Stimulated activated CD4-positive, alpha-beta T cell treated with anti-CD3 and anti-CD28 coated beads, Interleukin-4, amount 100 ng/mL, for 4 hours (primary cell): ENCODE measurements around the gene SKP1.

ENCODE experiments used
- DNase-seq, 2 experiments: peaks; one replicate each; pipeline ENCODE4 v3.0.0-alpha.2; 2020

Gene SKP1

DNA sequence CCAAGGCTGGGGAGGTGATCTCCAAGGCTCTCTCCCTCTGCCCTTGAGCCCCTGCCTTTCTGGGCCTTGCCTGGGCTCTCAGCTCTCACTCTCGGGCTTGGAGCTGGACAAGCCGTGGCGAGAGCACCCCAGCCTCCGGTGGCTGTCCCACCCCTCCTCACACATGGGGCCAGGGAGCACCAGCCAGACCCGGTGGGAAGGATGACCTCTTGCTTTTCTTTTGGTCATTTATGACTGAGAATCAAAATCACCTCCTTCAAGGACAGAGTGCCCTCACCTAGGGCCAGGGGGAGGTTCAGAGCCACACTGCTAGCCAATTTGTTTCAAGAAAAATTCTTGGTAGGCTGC is 48.1 kb downstream of the SKP1 start:
- DNase-seq: no peak

DNA sequence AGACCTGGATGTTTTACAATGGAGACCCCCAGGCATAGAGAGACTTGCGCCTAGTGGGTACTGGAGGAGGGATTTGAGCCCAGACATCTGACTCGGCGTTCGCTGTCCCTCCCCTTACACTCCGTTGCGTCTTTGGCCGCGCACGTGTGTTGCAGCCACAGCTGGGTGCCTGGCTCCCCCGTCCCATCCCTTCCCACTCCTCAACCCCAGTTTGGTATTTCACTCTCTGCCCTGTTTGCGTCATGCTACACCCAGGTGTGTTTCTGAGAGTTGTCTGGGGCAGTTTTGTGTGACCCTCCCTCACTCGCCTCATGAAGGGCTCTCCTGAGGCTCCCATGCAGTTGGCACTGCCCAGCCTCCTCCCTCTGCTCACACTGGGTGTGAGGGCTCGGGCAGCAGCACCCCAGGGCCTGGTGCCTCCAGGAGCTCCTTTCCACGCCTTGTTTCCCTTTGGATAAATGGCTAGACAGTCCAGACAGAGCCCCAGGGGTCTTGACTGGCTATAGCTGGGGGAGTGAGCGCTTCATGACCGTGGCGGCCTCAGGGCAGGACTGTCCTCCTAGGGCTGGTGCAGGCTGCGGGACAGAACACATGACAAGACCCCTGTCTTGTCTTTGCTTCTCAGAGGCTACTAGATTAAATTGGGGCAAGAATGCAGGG is 48.6 kb downstream of the SKP1 start:
- DNase-seq: no peak

DNA sequence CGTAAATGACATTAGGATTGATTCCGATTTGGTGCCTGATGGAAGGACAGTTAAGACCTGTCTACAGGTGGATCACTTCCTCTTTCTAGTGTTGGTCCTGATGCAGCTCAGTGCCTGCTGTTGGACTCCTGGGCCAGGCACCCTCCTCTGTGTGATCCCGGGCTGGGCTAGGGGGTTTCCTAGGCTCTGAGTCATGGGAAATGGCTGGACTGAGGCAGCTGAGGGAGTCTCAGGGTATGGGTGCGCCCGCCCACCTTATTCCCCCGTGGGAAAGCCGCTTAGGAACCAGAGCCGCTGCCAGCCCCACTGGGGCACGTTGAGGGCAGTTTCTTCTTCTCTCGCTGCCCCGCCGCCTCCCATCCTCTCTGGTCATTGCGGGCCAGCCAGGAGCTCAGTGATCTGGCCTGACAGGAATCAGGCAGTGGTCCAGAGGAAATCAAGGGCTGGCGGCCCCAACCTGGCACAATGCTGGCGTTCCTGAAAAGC is 49.3 kb downstream of the SKP1 start:
- DNase-seq: peak in 1 of 2 experiments; percentile 66

DNA sequence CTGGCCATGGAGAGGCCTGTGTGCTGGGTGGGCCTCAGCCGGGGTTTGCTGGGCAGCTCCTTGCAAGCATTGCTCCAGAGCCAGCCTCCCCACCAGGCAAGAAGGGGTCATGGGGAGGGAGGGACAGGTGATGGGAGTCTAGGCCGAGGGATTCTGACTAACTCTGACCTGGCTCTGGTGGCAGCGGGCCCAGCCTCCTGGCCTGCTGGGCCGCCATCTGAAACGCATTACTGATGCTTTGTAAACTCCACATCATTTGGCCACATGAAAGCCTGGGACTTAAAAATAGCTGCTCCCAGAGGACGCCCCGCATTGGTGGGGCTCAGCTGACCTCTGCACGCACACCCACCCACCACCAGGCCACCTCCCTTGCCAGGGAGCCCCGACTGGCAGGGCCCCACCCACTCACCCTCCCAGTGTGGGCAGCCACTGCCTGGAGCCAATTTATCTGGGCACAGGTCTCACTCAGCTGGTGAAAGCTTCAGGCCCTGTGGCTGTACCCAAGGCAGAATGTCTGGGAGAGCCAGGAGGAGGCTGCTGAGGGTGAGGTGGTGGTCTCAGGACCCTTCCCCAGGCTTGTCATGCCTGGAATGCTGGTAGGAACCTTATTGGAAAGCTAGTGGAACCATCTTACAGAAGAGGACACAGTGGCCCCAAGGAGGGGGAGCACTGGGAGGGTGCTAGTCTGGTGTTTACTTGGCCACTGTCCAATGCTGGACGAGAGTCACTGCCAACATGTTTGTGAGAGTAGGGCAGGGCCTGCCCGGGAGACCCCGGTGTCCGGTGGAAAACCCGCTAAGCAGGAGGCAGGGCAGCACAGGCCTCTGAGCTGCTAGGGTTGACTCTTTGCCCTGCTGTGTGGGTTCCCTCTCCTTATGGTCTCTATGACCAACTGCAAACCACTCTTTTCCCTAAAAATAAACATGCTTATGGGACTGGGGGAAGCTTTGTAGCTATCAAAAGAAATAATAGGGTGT is 51.4 kb downstream of the SKP1 start:
- no peak for DNase-seq

DNA sequence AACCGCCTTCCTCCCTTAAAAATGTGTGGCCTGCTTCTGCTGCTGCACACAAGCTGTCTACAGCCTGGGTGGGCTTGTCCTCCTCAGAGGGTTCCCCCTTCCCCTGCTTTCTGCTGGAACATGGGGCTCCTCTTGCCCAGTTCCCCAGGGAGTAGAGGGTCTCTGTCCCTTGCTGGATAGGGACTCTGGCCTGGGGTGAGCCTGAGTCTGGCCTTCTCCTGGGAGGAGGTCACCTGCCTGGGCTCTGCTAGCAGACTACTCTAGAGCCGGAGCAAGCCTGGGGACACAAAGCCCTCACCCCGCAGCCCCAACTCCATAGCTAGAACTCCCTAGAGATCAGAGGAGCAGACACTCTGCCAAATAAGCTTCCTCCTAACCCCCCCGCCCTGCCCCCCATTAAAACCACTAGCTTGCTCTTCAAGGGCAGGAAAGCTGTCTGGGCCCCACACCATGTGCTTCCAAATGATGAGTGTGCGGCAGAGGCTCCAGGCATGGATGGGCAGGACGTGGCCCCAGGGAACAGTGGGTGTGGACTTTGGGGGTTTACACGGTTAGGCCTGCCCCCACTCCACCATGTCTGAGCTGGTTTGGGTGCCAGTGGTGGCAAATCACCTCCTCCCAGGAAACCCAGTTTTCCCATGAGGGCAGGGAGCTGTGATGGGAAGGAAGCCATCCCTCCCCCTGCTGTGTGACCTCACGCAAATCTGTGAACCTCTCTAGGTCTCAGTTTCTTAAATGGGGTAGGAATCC is 52.3 kb downstream of the SKP1 start:
- no peak for DNase-seq

DNA sequence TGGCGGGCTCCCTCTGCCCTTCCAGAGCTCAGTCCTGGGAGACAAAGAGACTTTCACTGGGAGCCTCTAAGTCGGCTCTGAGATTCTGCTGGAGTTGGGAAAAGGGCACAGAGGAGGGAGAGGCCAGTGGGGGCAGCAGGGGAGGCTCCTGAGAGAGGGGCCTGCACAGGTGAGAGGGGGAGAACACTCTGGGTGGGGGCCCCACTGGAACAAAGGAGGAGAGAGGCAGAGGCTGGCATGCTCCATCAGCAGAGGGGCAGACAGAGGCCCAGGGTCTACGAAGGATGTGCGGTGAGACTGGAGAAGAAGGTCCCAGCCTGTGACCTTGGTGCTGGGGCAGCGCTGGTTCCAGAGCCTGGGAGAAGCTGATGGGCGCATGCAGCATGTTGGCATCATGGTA is 53.4 kb downstream of the SKP1 start:
- DNase-seq: no peak

DNA sequence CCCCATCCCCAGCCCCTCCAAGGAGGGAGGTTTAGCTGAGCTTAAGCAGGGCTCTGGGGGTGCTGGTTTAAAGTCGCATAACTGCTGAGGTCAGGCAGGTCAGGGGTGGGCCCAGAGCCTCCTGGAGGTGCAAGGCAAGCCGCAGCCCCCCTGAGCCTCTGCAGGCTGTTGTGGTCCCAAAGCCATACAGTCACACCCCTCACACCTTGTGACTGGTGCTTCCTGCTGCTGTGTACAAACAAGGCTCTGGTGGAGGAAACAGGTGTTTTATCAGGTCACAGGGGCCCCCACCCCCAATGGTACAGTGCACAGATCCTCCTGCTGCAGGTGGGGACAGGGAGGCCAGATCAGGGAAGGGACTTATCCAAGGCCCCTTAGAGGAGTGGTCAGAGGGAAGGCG is 54.2 kb downstream of the SKP1 start:
- DNase-seq: no peak

DNA sequence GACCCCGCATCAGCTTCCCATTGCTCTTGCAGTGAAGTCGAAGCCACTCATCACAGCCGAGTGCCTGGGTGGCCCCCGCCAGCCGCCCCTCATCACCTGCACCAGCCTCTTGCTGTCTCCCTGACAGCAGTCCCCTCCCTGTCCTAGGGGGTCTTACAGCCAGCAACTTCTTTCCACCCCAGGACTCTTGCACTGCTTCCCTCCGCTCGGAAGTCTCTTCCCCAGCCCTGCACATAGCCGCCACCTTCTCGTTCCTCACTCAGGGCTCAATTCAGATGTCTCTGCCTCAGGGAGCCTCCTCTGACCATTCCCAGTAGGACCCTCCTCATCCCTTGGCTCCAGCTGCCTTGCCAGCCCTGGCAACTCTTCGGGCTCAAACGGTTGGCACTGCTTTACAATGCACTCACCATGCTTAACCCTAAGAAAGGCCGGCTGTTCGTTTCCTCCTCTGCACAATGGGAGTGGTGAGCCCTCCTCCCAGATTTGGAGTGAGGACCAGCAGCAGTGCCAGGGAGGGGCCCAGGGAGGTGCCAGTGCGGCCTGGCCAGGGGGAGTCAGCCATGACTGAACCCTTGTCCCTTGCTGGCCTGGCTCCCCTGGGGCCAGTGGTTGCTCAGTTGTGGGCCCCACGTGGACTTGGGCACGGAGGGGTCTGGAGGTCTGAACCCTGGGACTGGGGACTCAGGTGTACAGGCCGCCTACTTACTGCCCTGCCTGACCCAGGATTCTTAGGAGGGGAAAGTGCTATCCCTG is 56.2 kb downstream of the SKP1 start:
- no peak for DNase-seq

DNA sequence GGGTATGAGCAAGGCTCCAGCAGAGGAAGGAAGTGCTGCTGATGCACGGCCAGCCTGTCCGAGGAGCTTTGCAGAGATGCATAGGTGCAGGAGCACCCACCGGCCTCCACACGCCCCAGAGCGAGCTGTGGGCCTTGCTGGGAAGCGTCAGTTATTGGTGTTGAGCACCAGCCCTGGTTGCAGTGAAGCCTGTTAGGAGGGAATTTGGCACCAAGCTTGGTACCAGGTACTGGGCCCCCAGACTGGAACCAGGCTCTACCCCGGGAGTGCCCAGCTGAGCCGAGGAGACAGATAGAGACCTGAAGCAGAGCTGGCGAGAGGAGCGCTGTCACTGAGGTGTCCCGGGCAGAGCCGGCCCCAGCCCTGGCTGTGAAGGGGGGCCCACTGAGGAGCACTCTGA is 57.0 kb downstream of the SKP1 start:
- no peak for DNase-seq

DNA sequence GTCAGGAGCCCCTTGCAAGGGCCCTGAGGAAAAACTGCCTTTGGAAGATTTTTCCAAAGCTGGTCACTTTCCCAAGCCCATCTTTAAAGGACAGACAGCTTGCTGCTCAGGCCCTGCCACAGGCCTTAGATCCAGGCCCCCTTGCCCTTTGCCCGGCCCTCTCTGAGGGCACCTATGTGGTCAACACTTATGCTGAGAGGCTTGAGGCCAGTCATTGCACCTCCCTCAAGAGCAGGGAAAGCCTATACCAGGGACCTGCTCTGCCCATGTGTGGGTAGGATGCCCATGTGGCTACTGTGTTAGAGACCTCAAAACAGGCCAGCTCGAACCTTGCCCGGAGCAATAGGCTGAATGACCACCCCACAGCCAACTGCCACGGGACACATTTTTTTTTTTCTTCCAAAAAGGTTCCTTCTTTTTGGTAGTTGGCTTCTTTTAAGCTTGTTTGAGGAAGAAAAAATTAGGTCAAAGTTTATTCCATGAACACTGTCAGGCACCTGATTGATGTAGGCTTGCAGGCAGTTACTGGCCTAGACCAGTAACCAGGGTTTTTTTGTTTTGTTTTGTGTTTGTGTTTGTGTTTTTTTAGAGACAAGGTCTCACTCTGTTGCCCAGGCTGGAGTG is 58.4 kb downstream of the SKP1 start:
- DNase-seq: no peak

DNA sequence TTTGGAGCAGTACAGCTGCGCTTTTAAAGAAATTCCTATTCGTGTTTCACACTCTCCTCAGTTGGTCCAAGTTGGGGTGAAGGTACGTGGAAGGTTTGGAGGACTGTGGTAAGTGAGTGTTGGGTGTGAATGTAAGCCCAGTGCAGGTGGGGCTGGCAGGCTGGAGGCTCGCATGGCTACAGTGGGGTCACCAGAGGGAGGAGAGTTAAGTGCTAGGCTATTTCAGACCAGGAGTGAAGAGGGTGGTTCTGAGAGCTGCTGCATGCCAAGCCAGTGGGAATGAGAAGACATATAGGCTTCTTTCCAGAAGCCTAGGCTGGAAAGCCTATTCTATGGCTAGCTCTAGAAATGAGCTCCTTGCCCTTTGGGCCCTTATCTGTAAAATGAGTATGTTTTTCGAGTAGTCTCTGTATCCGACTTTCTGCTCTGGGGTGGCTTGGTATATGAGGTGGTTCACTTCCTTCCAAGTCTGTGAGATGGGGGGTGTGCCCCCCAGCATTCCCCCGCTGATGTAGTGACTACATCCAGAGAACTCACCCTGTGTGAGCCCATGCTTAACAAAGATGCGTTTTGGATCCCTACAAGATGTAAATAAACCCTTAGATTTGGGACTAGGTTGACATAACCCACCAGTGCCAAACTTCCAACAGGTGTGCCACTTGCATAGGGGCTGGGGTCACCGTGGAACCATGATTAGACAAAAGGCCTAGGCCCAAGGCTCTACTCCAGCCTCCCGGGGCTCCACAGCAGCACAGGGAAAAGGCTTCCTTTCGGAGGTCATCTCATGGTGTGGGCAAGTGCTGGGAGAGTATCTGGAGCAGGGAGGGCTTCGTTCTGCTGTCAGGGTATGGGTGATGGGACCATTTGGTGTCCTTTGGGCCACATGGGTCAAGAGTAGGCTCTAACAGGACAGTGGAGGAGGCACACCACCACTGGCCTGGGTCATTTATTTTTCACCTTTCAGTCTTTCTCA is 59.7 kb downstream of the SKP1 start:
- no peak for DNase-seq

DNA sequence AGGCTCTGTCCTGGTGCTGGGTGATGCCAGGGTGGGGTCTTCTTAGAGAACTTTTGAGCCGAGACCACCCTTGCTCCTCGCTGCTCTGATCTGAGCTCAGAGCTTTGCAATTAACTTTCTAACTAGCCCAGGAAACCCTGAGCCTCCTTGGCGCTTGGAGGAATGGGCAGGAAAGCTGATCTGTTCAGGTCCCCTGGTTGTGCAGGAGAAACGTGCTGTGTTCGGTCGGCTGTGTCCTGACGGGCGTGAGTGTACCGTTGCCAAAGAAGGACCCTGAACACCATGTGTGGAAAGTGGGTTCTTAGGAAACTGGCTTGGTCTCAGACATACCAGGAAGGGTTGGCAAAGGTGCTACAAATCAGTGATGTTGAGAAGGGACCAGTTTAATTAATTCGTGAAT is 60.5 kb downstream of the SKP1 start:
- DNase-seq: no peak

DNA sequence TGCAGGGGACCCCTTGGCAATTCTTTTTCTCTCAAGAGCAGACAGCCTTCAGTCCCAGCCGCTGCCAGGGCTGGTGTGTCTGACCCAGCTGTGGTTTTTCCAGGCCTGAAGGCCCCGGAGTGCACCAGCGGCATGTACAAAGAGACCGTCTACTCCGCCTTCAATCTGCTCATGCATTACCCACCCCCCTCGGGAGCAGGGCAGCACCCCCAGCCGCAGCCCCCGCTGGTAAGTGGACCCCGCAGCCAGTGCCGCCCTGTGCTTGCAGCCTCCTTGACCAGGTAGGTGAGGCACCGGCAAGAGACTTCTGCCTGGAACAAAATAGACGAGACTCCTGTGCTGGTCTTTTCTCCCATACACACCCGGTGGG is 61.0 kb downstream of the SKP1 start:
- no peak for DNase-seq

DNA sequence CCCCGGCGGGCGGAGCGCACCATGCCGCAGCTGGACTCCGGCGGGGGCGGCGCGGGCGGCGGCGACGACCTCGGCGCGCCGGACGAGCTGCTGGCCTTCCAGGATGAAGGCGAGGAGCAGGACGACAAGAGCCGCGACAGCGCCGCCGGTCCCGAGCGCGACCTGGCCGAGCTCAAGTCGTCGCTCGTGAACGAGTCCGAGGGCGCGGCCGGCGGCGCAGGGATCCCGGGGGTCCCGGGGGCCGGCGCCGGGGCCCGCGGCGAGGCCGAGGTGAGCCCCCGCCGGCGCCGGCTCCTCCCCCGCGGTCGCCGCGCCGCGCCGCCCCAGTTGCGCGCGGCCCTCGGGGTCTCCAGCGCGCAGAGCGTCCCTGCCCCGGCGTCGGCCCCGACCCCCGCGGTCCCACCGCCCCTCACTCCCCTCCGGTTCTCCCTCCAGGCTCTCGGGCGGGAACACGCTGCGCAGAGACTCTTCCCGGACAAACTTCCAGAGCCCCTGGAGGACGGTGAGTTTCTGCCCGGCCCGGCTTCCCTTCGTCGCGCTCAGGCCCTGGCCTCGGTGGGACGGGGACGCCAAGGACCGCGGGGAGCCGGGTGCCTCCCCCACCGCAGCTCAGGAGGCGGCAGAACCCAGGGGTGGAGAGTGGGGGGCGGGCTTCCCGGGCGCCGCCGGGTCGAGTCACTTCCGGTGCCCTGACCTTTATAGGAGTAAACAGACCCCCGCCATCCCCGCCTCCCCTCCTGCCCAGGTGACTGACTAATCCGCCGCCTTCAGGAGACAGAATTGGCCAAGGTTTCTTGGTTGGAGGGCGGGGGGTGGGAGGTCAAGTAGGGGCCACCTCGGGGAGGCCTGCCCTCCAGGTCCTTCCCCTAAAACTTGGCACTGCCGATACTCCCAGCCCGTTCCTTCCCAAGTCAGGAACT is 61.6 kb downstream of the SKP1 start:
- DNase-seq: peak; percentile 69 to 87

DNA sequence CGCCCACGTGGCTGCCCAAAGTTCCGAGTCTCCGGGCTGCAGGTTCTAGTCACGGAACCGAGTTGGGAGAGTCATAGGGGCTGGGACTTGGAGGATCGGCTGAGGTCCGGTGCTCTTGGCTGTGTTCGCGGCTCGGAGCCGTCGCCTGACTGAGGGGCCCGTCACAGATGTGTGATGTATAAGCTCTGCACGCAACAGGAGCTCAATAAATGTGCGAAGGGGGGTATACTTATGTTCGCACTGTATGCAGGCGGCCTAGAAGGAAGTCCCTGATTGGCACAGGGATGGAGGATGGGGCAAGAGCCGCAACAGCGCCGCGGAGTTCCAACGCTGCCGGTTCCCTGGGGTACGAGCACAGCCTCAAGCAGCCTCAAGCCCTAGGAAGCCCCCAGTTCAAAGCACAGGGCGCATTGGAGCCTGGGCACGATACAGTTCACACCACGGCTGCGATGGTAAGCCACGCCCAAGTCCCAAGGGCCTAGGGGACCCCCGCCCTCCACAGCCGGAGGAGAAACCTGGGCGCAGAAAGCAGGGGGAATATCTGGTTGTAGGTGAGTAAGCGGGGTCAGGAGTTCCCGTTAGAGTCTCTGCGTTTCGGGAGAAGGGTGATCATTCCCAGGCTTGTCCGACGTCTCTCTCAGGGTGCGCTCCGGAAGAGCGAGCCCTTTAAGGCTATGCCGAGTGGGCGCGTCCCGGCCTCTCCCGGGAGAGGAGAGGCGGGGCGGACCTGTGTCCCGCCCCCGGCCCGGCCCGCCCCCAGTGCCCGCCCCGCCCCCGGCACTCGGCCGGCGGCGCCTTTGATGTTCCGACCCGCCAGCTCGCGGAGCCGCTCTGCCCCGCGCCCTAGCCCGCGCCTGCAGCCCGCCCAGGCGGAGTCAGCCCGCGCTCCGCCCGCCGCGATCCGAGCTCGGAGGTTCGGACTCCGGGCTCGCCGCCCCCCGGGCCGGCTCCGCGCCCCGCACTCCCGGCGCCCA is 62.6 kb downstream of the SKP1 start, which contains the start of gene TCF7:
TCF7 (plus strand) TSS at position 780 of the 974 bp plus-strand sequence. CDS start 226 bp downstream, outside the sequence.
- DNase-seq: peak; percentile 71 to 76

DNA sequence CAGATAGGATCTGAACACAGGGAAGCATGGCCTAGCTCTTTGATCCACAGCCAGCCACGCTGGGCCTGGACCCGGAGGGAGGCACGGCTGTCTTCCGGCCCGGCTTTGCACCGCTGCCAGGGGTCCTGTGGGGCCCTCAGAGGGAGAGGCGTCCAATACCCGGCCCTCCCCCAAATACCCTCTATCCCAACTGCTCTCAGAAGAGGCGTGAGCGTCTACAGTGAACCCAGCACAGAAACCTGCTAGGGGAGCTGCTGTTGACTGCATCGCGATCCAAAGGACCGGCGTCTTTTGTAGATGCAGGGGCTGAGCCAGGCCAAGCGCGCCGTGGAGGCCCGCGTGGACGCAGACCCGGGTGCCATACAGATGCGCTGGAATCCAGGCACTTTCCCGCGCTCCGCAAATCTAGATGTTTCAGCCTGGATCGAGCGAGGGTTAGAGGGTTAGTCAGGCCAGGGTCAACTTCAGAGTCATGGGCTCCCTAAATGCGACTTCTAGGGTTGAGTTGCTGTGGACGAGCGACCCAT is 63.3 kb downstream of the SKP1 start:
- DNase-seq: no peak

DNA sequence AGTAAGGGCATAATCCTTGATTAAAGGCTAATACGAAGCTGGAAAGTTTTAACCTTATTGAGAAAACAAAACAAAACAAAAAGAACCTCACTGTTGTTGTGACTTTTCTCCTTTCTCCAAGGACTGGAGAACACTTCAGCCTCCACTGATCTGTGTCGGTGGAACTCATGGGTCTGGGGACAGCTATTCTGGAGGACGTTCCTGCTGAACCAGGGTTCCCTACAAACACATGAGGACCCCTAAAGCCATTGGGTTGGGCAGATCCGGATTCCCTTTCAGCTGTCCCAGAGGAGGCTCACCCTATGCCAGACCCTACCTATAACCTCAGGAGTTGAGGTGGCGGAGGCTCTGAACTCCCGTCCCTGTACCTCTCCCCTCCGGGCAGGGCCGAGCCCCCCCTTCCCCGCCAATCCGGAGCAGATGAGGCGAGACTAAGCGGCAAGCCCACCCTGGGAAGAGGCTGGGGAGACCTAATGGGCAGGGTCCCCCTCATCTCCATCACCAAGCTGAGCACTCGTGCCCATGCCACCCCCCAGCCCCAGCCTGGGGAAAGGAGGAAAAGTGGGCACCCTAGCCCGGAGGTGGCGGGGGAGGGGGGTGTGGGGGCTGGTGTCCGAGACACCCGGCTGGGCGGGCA is 63.9 kb downstream of the SKP1 start:
- DNase-seq: no peak
